Renal cortical epithelial cell (primary cell): ENCODE measurements around the gene ASPRV1. TPM values are rescaled to one million over a fixed set of nuclear protein-coding genes. Genes with fewer than 3 reads are reported as not detected.

Experiments used
- DNase-seq: peaks from one replicate; pipeline ENCODE4 v3.0.0-alpha.2; 2011; ENCODE audit warnings: low read depth
- total RNA-seq: library from RNA; depleted of rRNA; stranded (reverse); fragments of >200 nt; gene quantifications from 2 replicates; pipeline ENCODE4 v1.2.3, GENCODE V29; 2014

Gene ASPRV1
- total RNA-seq, 1 donor from 2014 or later: 0.20 TPM

GRCh38 chr2:69989009-69989408 lies 27.6 kb upstream of the ASPRV1 start:
- DNase-seq: no peak

- DNase-seq: no peak
Observed at GRCh38 chr2:69988086-69988635, 26.7 kb upstream of the ASPRV1 start.

- DNase-seq: no peak
Observed at GRCh38 chr2:69986691-69987090, 25.3 kb upstream of the ASPRV1 start.

GRCh38 chr2:69985688-69986087 lies 24.3 kb upstream of the ASPRV1 start:
- no peak for DNase-seq

- DNase-seq: no peak
Observed at GRCh38 chr2:69985216-69985615, 23.8 kb upstream of the ASPRV1 start.

GRCh38 chr2:69983392-69983966 lies 22.0 kb upstream of the ASPRV1 start:
- DNase-seq: no peak

GRCh38 chr2:69979902-69980807 lies 18.7 kb upstream of the ASPRV1 start:
- no peak for DNase-seq

- no peak for DNase-seq
Observed at GRCh38 chr2:69977906-69978482, 16.6 kb upstream of the ASPRV1 start.

- DNase-seq: no peak
Observed at GRCh38 chr2:69977186-69977585, 15.8 kb upstream of the ASPRV1 start.

- DNase-seq: no peak
Observed at GRCh38 chr2:69975853-69976462, 14.5 kb upstream of the ASPRV1 start.

- no peak for DNase-seq
Observed at GRCh38 chr2:69975136-69975852, 13.9 kb upstream of the ASPRV1 start.

- no peak for DNase-seq
Observed at GRCh38 chr2:69973335-69973735, 11.9 kb upstream of the ASPRV1 start.

- DNase-seq: no peak
Observed at GRCh38 chr2:69972822-69973221, 11.4 kb upstream of the ASPRV1 start.

- no peak for DNase-seq
Observed at GRCh38 chr2:69969991-69970390, 8.6 kb upstream of the ASPRV1 start.

- no peak for DNase-seq
Observed at GRCh38 chr2:69969126-69969983, 7.9 kb upstream of the ASPRV1 start.

- DNase-seq: no peak
Observed at GRCh38 chr2:69968609-69969008, 7.2 kb upstream of the ASPRV1 start.

- DNase-seq: no peak
Observed at GRCh38 chr2:69966496-69966895, 5.1 kb upstream of the ASPRV1 start.

GRCh38 chr2:69965756-69966445 lies 4.5 kb upstream of the ASPRV1 start:
- DNase-seq: no peak

GRCh38 chr2:69964353-69964841 lies 3.0 kb upstream of the ASPRV1 start:
- DNase-seq: peak; percentile 38
